ENCODE results near the gene RUNX1. TPM values are rescaled to one million over a fixed set of nuclear protein-coding genes. Genes with fewer than 3 reads are reported as not detected.

Gene RUNX1
- total RNA-seq, 1 experiment from 2014 or later: 38.2 TPM

DNA sequence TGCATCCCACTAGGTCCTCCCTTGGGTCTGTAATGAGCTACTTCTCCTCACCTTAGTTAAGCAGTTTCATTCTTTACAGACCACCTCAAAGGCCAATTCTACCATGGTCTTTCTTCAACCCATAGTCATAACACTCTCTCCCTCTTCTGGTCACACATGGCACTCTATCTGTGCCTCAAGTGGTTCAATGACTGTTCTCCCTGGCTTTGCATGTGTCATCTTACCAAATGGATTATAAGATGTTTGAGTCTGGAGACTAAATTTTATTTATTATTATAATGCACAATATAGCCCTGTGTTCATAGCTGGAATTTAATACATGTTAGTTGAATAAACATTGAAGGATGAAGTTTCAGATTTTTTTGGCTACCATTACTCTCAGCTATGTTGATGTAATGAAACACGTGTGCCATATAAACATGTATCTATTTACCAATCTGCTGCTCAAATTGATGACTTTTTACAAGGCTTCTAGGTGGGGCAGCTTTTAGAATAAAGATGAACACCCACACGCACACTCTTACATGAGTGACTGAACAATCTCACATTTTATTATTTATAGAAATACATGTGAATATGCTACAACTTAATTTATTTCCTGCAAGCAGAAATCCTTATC lies 102.1 kb downstream of the RUNX1 start:
- no peak for DNase-seq (ENCODE audit: low spot score)

DNA sequence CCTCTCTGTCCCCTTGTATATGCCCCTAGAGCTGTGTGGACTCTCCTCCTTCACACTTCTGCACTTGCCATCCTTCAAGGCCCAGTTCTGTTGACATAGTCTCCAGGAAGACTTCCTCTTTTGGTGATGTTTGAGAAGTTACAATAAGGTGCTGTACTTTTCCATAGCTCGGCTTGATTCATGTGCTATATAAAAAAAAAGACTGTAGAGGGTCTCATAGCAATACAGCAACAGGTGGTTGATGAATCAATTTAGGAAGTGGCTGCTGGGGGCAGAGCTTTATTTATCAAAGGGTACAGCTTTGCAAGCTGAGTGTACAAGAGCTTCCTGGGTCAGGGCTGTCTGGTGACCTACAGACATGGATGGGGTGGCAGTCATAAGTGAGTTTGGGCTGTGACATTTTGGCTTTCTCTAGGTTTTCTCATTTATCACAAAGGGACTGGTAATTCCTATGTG lies 102.7 kb downstream of the RUNX1 start:
- no peak for DNase-seq (ENCODE audit: low spot score)

DNA sequence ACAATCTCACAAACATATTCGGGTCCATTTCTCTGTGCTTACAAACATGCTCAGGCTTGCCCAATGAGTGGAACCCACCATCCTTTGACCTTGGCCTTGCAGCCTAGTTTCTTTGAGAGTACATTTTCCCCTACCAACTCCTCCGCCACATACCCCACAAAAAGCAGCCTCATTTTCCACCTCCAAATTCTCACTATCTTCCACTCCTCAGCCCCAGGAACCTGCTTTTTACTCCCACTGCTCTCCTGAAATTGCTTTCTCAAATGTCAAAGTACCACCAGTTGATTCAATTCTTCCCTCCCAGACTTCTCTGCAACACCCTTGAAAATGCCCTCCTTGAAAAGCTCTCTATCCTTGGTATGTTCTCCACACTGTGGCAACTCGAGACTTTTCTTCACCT lies 103.8 kb downstream of the RUNX1 start:
- no peak for DNase-seq (ENCODE audit: low spot score)

DNA sequence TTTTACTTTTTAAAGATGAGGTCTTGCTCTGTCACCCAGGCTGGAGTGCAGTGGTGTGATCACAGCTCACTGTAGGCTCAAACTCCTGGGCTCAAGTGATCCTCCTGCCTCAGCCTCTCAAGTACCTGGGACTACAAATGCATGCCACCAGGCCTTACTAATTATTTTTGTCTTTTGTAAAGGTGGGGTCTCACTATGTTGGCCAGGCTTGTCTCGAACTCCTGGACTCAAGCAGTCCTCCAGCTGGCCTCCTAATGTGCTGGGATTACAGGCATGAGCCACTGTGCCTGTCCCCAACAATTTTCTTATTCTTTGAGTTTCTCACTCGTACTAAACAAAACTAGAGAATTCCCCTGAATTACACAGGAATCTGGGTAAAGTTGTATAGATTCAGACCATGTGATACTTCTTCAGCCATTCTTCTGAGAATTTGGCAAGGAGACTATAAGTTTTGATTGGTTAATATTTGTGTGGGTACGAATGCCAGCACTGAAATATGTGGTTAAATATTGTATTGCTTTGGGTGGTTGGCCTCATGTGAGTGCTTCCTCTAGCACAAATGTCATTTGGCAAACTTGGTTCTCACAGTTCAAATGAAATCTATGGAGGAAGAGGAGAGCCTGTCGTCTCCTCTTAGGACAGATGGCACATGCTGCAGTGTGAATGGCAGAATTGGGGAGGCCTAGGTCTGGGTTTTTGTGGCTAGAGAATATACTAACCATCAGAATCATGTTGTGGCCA lies 104.9 kb downstream of the RUNX1 start:
- DNase-seq (ENCODE audit: low spot score): no peak

DNA sequence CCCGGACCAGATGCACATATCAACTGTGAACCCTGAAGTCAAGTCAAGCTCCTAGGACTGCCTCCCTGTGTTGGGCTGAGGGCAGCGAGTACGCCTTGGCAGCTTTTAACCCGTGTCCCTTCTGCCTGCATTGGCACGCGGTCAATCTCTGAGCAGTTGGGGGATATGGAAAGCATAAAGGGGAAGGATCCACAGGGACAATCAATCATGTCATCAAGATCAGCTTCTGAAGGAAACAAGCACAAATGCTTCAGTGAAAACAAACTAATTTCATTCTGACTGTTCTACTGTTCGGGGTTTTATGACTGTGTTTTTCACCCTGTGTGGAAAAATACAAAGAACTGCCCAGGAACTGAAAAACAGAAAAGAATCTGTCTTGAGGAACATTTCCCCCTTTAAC lies 106.2 kb downstream of the RUNX1 start:
- no peak for DNase-seq (ENCODE audit: low spot score)

DNA sequence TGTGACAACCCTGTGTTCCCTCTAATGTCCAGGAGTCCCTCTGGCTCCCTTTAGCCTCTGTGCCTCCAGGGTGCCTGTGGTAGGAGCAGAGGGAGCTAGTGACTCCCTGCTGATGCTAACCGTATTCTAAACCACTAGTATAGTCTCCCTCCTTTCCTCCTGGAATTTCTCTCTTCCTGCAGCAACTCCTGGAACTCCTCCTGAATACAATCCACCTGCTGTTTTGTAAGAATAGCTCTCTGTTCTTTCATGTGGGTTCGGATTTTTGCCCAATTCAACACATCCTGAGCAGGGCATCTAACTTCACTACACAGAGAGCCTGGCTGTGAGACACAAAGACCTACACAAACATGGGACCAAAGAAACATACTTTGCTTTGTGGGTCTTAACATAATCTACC lies 107.9 kb downstream of the RUNX1 start:
- DNase-seq (ENCODE audit: low spot score): no peak

DNA sequence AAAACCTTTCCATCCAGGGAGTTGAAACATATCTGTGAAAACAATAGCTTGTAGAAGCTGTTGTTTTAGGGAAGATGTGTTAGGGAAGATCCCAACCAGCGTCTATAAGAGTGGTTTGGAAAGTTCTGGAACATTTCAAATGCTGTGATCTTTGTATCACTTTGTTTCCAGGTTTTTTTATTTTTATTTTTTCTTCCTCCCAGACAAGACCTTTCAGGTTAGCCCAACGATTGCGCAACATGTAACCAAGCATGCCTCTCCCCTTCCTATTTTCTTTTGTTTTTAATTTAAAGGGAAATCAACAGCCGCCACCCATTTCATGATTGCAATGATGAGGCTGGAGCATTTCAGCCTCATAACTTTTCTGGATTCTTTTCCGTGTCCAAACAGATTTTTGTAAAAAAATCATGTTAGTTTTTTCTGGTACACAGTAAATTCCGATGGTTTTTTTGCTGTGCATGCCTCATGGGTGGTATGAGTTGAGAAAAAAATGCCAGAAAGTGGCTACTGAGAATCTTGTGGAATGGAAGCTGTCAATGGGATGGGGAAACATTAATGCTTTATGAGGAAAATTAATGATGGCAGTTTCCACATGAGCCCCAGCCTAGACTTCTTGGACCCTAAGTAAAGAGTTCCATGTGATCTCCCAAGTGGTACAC lies 109.3 kb downstream of the RUNX1 start:
- DNase-seq (ENCODE audit: low spot score): no peak

DNA sequence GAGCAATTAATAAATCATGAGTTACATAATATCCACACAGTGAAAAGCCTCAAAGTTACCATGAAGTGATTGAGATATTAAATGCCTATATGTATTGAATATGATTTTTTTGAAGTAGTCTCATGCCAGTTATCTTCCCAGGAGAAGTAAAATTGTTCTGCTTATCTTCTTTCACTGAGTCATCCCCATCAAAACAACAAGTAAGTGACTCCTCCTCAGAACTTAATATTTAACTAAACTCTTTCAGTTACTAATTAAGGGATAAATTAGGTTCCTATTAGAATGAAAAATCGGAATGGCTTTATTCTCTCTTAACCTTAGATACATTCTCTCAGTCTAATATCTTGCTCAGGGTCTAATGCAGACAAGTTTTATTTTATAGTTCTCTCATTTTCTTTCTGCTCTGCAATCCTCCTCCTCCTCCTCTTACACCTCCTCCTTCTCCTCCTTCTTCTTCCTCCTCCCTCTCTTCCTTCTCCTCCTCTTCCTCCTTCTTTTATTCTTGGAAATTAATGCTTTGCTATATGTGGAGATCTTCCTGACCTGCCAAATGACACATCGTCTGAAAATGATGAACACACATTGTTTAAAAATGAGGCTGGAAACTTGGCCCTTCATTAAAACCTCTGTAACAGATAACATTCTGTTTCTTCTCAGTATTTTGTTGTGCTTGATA lies 110.9 kb downstream of the RUNX1 start:
- peak; percentile 52 for DNase-seq (ENCODE audit: low spot score)

DNA sequence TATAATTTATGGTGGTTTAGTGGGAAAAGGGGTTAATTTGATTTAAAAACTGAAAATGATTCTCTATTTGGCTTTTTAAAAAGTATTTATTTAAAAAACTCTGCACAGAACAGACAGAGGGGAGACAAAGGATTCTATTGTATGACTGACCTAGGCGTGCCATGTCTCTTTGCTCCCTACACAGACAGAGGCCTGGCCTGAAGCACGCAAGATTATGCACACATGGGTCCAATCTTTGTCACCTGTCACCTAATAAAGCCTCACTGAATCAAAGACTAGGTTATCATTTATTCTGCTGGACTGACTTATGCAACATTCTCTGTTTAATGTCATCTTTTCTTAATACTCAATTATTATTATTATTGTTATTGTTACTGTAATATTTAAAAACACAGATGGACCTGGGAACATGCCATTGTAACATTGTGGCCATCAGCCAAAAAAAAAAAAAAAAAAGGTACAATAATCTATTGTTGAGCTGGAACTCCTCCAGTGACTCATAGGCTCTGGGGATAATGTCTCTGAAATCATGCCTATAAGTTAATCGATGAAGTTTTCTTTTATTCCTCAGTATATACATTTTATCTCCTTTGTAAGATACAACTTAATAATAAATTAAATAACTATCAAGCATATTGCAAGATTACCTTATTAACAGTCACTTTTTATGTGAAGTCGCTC lies 112.1 kb downstream of the RUNX1 start:
- DNase-seq (ENCODE audit: low spot score): no peak

DNA sequence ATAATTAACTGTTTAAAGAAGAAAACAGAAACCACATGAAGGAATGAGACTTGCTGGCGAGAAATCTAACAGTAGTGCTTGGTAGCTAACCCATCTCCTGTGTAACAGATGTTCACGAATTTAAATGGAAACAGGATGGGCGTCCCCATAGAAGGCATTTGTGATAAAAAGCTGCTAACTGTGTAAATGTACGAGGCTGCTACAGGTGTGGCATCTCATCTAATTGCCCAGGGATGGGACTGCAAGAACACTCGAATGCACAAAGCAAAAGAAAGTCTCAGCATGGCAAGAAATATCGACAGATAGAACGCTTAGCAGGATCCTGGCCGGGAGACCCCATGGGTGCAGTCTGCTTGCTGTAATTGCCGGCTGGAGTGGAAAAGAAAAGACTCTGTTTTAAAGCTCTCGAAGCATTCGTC lies 112.7 kb downstream of the RUNX1 start:
- DNase-seq (ENCODE audit: low spot score): no peak

DNA sequence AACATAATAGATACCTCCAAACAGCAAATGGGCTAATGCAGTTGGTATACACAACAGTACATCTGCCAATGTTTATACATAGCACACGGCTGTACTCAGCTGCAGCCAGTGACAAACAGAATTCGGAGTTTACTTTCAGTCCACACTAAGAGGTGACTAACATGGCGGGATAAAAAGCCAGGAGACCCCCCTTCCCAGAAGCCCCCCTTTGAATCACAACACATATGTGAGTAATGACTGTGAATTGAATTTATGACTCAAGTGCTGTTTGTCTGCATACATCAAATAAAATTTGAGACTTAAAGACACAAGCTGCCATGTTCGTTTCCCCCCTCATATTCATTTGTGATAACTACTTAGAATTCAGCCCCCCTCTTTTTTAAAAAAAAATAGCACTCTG lies 113.2 kb downstream of the RUNX1 start:
- no peak for DNase-seq (ENCODE audit: low spot score)

DNA sequence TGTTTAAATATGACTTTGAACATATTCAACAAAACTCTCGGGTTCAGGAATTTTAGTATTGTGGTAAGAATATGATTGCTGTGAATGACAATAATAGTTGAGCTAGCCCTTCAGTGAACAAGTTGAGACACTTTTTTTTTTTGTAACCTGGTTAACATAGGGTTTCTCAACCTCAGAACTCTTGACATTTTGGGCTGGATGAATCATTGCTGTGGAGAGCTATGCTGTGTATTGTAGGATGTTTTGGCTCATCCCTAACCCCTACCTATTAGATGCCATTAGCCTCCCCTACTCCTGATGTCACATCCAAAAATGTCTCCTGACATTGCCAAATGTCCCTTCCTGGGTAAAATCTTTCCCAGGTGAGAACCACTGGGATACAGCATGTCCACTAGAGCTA lies 113.7 kb downstream of the RUNX1 start:
- DNase-seq (ENCODE audit: low spot score): no peak

DNA sequence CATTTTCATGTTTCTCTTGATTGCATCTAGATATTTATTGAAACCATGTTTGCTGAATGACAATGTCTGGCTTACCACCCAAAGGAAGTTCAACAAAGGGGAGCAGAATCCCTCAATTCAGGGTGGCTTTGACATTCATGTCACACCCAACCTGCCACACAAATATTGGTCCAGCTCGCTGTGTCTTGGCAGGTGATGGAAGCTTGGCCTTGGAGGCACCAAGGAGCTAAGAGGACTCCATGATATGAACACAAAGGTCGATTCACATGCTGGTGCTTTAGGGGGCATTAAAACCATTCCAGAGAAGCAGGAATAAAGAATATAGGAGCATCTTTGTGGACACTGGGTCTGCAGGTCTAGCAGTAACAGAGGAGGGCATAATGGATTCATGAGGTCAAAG lies 114.8 kb downstream of the RUNX1 start:
- no peak for DNase-seq (ENCODE audit: low spot score)

DNA sequence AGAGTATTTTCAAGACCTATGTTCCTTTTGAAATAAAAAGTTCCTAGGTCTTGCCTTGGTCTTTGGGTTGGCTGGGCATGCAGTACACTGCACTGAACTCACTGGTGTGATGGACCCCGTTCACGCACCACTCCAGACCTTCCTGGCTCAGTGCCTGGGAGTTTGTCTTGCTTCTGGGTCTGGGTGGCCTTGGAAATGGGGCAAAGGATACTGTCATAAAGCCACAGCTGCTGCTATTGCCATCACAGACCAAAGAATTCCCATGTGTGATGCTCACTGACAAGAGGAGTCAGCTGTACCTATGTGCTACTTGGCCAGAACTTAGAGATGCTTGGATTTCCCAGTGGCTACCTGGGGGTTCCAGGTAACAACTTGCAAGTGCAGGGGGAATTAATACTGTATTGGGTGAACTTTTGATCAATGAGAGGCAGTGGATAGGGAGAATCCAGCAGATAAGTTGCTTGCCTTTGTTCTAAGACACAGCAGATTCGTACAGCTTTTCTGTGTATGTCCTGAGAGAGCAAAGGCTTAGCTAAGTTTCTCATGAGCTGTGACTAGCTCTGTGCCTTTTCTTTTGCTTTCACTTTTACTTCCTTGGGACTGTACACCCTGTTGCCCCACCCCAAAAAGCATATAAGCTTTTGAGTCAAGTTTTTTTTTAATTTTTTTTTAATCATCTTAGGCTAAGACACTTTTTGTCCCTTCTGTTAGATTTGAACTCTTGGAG lies 115.3 kb downstream of the RUNX1 start:
- no peak for DNase-seq (ENCODE audit: low spot score)

DNA sequence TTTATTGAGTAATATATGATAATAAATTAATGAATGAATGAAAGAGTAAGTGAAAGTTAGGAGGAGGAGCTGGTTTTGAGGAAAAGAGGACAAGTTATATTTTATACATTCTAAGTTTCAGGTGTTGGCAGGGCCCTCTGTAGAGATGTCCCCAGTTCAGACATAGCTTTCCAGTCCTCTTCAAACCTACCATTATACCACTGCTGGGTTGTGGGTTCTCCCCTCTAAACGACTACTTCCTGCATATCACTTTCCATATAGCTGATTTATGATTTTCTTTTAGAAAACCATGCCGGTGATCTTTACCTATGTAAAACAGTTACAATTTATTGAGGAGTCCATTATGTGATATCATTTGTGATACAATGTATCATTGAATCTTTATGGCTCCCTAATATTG lies 116.9 kb downstream of the RUNX1 start:
- DNase-seq (ENCODE audit: low spot score): no peak

DNA sequence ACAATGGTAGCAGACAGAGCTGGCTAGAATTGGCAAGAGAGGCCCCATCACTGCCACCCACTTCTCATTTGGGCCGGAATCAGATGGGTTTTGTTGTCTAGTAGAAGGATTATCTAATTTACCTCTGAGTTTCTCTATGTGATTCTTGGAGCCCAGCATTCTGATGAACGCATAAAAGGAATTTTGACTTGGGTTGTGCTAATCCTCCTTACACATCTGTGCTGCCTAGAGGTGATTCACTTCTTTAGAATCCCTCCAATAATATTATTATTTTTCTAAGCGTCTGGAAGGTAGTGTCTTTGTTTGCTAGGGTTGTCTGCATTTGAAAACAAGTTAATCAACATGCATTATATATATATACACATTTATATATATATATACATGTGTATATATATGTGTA lies 118.1 kb downstream of the RUNX1 start:
- no peak for DNase-seq (ENCODE audit: low spot score)

DNA sequence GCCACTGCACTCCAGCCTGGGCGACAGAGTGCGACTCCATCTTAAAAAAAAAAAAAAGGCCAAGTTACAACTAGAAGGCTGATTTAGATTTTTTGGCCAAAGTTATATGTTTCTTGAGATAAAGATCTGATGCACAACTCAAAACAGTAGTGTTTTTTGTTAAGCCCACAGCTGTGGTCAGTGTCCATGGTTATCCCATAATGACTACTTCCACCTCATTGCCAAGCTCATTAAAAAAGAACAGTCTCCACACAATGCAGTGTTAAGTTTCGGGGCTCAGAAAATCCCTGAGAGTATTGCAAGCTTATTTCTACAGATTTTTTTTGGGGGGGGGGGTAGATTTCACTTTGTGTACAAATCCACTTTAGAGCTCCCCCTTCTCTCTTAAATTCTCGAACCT lies 120.5 kb downstream of the RUNX1 start:
- no peak for DNase-seq (ENCODE audit: low spot score)

DNA sequence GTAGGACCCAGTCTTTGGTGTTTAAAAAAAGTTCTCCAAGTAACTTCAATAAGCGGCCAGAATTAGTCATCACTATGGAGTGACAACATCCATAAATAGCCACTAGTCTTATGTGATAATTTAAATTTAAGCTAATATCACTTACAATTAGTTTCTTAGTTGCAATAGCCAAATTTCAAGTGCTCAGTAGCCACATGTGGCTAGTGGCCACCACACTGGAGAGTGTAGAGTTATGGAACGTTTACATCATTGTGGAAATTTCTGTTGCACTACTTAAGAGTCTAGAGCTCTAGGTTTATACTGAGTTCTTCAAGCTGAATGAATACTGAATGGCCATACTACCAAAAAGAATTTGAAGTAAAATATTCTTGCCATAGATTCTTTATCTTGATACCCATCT lies 121.1 kb downstream of the RUNX1 start:
- DNase-seq (ENCODE audit: low spot score): no peak

DNA sequence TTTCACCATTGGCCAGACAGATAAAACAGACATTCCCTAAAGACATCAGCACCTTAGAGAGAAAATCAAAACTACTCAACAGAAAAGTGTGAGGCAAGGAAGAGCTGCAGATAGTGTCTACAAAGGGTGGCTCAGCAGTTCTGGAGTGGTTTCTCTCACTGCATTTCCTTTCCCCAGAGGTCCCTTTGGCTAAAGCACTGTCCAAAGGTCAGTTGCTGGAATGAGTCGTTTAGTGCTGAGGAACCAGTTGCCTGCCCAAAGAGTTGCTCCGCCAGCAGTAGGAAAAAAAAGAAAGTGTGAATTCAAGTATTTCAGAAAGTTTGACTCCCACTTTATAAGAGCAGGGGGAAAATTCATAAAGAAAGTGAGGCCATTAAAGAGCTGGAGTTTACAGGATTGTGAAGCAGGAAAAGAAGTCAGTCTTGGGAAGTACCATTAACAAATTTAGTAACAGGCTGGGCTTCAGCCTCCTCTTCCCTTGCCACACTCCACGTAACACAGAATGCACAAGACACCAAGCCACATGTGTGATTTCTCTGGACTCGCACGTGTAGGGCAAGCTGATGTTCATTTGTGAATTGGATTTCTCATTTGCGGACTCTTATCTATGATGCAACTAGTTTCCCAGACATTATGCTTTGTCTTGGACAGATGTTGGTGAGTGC lies 122.2 kb downstream of the RUNX1 start:
- DNase-seq (ENCODE audit: low spot score): peak; percentile 45

DNA sequence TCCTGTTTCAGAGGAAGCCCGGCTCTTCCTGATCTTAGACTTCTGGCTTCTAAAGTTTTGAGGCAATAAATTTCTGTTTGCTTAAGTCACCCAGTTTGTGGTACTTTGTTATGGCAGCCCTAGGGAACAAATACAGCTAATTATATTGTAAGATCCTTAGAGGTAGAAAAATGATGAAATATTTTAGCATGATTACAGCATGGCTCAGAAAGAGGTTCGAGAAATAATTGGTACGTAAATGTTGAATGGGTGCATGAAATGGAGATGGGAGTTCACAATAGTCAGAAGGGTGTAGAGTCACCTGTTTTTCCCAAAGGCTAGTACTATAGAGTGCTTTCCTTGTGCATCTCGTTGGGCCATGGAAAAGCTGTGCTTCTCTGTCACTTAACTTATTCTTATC lies 123.5 kb downstream of the RUNX1 start:
- DNase-seq (ENCODE audit: low spot score): no peak

All from A172 (cell line).